ENCODE results near the gene SLC66A2. TPM values are rescaled to one million over a fixed set of nuclear protein-coding genes. Genes with fewer than 3 reads are reported as not detected.

The SLC66A2 gene
- total RNA-seq, 1 experiment from 2014 or later = 19.5 TPM

GRCh38 chr18:79956276-79956675 is 4.8 kb upstream of the SLC66A2 start:
- Histone ChIP-seq H3K9me3 (no peaks in the 10 kb centered on the region), H3K36me3 (ENCODE audit: control insufficient read depth, insufficient read depth, low read length) (no peaks in the 10 kb centered on the region), H3K4me3 (ENCODE audit: low read depth, low read length) (no peak overlapping the region), H3K27me3 (replicated peaks; ENCODE audit: control insufficient read depth, insufficient read depth, low read length) (no peaks in the 10 kb centered on the region), H3K4me1 (no peaks in the 10 kb centered on the region)
- no TSS peak for BruUV-seq (replicated peaks)
- CTCF ChIA-PET = no interaction called here
- intact Hi-C loops (cut with micrococcal nuclease; ENCODE audit: unreplicated experiment) = no loop called here
- H3K4me3 Mint-ChIP-seq (ENCODE audit: unreplicated experiment) = no peak overlapping the region
- no peak for DNase-seq
- no peaks in the 10 kb centered on the region for H3K36me3 Mint-ChIP-seq (ENCODE audit: insufficient read depth, unreplicated experiment)
- POLR2A ChIA-PET = no interaction called here
- no peaks in the 10 kb centered on the region for H3K27me3 Mint-ChIP-seq (ENCODE audit: insufficient read depth, unreplicated experiment)
- TF ChIP-seq CTCF (IDR thresholded peaks at IDR 0.05; ENCODE audit: insufficient read depth in 1 of 2, low read depth in 1 of 2, low read length in 1 of 2, severe bottlenecking in 1 of 2, unreplicated experiment in 1 of 2) = no peak
- no peaks in the 10 kb centered on the region for H3K4me1 Mint-ChIP-seq (ENCODE audit: low read depth, unreplicated experiment)
- no peak overlapping the region for H3K27ac Mint-ChIP-seq (ENCODE audit: unreplicated experiment)
- H3K9me3 Mint-ChIP-seq (ENCODE audit: unreplicated experiment) = no peaks in the 10 kb centered on the region

- POLR2A ChIA-PET = no interaction called here
- CTCF ChIA-PET = no interaction called here
- intact Hi-C loops (cut with micrococcal nuclease; ENCODE audit: unreplicated experiment) = no loop called here
- Mint-ChIP-seq H3K27ac (ENCODE audit: unreplicated experiment) (no peak overlapping the region), H3K4me1 (ENCODE audit: low read depth, unreplicated experiment) (no peaks in the 10 kb centered on the region), H3K36me3 (ENCODE audit: insufficient read depth, unreplicated experiment) (no peaks in the 10 kb centered on the region), H3K4me3 (ENCODE audit: unreplicated experiment) (no peak overlapping the region), H3K9me3 (ENCODE audit: unreplicated experiment) (no peaks in the 10 kb centered on the region), H3K27me3 (ENCODE audit: insufficient read depth, unreplicated experiment) (no peaks in the 10 kb centered on the region)
- Histone ChIP-seq H3K36me3 (ENCODE audit: control insufficient read depth, insufficient read depth, low read length) (no peaks in the 10 kb centered on the region), H3K4me3 (ENCODE audit: low read depth, low read length) (no peak overlapping the region), H3K9me3 (no peaks in the 10 kb centered on the region), H3K4me1 (no peaks in the 10 kb centered on the region), H3K27me3 (replicated peaks; ENCODE audit: control insufficient read depth, insufficient read depth, low read length) (no peaks in the 10 kb centered on the region)
- no TSS peak for BruUV-seq (replicated peaks)
- TF ChIP-seq CTCF (IDR thresholded peaks at IDR 0.05; ENCODE audit: insufficient read depth in 1 of 2, low read depth in 1 of 2, low read length in 1 of 2, severe bottlenecking in 1 of 2, unreplicated experiment in 1 of 2) = no peak
- no peak for DNase-seq
These were observed 4.0 kb upstream of the SLC66A2 start for GRCh38 chr18:79955302-79956075.

DNA sequence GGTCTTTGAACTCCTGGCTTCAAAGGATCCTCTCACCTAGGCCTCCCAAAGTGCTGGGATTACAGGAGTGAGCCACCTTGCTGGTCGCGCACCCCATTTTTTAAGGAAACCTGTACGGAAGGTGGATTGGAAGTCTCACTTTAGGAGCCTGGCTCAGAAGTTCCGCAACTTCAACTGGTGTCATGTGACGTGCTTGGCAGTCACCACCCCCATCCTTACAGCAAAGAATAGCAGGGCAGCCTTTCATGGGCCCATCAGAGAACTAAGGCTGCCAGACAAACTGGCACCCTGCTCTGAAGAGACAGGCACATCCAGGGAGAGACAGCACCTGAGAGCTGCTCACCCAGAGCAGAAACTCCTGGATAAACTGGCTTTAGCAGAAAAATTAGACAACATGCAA is 3.3 kb upstream of the SLC66A2 start:
- no TSS peak for BruUV-seq (replicated peaks)
- Histone ChIP-seq H3K4me1 (no peaks in the 10 kb centered on the region), H3K4me3 (ENCODE audit: low read depth, low read length) (no peak overlapping the region), H3K36me3 (ENCODE audit: control insufficient read depth, insufficient read depth, low read length) (no peaks in the 10 kb centered on the region), H3K27me3 (replicated peaks; ENCODE audit: control insufficient read depth, insufficient read depth, low read length) (no peaks in the 10 kb centered on the region), H3K9me3 (no peaks in the 10 kb centered on the region)
- H3K36me3 Mint-ChIP-seq (ENCODE audit: insufficient read depth, unreplicated experiment) = no peaks in the 10 kb centered on the region
- no peak overlapping the region for H3K27ac Mint-ChIP-seq (ENCODE audit: unreplicated experiment)
- H3K9me3 Mint-ChIP-seq (ENCODE audit: unreplicated experiment) = no peaks in the 10 kb centered on the region
- no peak overlapping the region for H3K4me3 Mint-ChIP-seq (ENCODE audit: unreplicated experiment)
- CTCF ChIA-PET = no interaction called here
- intact Hi-C loops (cut with micrococcal nuclease; ENCODE audit: unreplicated experiment) = no loop called here
- H3K27me3 Mint-ChIP-seq (ENCODE audit: insufficient read depth, unreplicated experiment) = no peaks in the 10 kb centered on the region
- TF ChIP-seq CTCF (IDR thresholded peaks at IDR 0.05; ENCODE audit: insufficient read depth in 1 of 2, low read depth in 1 of 2, low read length in 1 of 2, severe bottlenecking in 1 of 2, unreplicated experiment in 1 of 2) = no peak
- no peak for DNase-seq
- H3K4me1 Mint-ChIP-seq (ENCODE audit: low read depth, unreplicated experiment) = no peaks in the 10 kb centered on the region
- POLR2A ChIA-PET = no interaction called here
